ENCODE data around the gene GNAQ.

Gene GNAQ

GRCh38 chr9:78004478-78005229, 27.0 kb downstream of the GNAQ start:
- peak; percentile 42 for TF ChIP-seq CTCF (IDR thresholded peaks at IDR 0.05; ENCODE audit: low read length, missing control alignments)

GRCh38 chr9:78003730-78004129, 27.9 kb downstream of the GNAQ start:
- no peak for DNase-seq (ENCODE audit: low read depth)
- TF ChIP-seq CTCF (IDR thresholded peaks at IDR 0.05; ENCODE audit: low read length, missing control alignments), result no peak
- H3K4me3 ChIP-seq (replicated peaks; ENCODE audit: low read depth, low read length), result no peak overlapping the region

More at GRCh38 chr9:78004478-78005229, 27.0 kb downstream of the GNAQ start:
- peak; percentile 33 for DNase-seq (ENCODE audit: low read depth)
- H3K4me3 ChIP-seq (replicated peaks; ENCODE audit: low read depth, low read length), result no peak overlapping the region

- H3K4me3 ChIP-seq (replicated peaks; ENCODE audit: low read depth, low read length), result no peak overlapping the region
- no peak for TF ChIP-seq CTCF (IDR thresholded peaks at IDR 0.05; ENCODE audit: low read length, missing control alignments)
- DNase-seq (ENCODE audit: low read depth), result peak; percentile 35
These were observed 29.5 kb downstream of the GNAQ start for GRCh38 chr9:78001946-78002731.

- no peak for TF ChIP-seq CTCF (IDR thresholded peaks at IDR 0.05; ENCODE audit: low read length, missing control alignments)
- H3K4me3 ChIP-seq (replicated peaks; ENCODE audit: low read depth, low read length), result no peak overlapping the region
- no peak for DNase-seq (ENCODE audit: low read depth)
These were observed 31.4 kb downstream of the GNAQ start for GRCh38 chr9:78000221-78000620.

- TF ChIP-seq CTCF (IDR thresholded peaks at IDR 0.05; ENCODE audit: low read length, missing control alignments), result no peak
- H3K4me3 ChIP-seq (replicated peaks; ENCODE audit: low read depth, low read length), result no peak overlapping the region
- DNase-seq (ENCODE audit: low read depth), result peak; percentile 32
These were observed 32.4 kb downstream of the GNAQ start for GRCh38 chr9:77999231-77999631.

GRCh38 chr9:77997611-77998284, 33.9 kb downstream of the GNAQ start:
- H3K4me3 ChIP-seq (replicated peaks; ENCODE audit: low read depth, low read length), result no peak overlapping the region
- no peak for DNase-seq (ENCODE audit: low read depth)
- TF ChIP-seq CTCF (IDR thresholded peaks at IDR 0.05; ENCODE audit: low read length, missing control alignments), result no peak
